Measurements from ENCODE around the gene NFIB.
A peak's percentile ranks its signal among the peaks of the same experiment; 100 is the strongest.

The NFIB gene

GRCh38 chr9:14209399-14210345 lies 104.3 kb downstream of the NFIB start:
- DNase-seq: peak; percentile 86

GRCh38 chr9:14207352-14207995 lies 106.5 kb downstream of the NFIB start:
- DNase-seq: no peak

GRCh38 chr9:14205463-14205862 lies 108.5 kb downstream of the NFIB start:
- DNase-seq: no peak

DNA sequence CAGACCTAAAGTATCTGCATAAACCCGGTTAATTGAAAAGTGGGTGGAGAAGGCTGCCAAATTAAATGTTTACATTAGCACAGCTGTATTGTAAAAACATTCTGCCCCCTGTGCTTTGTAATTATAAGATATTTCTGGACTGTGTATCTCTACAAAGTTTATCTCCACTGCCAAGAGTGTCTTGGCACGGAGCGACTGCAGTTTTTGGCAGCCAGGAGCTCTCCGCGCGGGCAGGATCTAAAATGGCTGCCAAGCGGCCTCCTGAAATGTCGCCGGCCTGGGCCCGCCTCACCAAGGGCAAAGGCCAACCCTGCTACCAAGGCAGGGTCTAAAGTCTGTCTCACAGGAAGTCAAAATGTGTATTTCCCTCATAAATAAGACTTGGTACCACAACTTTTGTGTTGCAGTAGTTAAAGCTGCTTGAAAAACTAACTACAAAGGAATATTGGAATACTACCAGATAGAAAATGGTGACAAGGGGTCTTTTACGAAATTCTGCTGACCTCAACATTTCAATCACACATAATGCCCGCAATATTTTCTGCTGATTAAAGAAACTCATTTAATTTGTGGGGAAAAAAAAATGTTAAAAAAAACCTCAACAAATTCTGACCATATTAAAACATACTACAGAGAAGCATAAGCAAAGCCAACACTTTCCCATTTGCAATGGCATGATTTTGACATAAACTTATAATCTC lies 110.4 kb downstream of the NFIB start:
- peak; percentile 44 for DNase-seq

DNA sequence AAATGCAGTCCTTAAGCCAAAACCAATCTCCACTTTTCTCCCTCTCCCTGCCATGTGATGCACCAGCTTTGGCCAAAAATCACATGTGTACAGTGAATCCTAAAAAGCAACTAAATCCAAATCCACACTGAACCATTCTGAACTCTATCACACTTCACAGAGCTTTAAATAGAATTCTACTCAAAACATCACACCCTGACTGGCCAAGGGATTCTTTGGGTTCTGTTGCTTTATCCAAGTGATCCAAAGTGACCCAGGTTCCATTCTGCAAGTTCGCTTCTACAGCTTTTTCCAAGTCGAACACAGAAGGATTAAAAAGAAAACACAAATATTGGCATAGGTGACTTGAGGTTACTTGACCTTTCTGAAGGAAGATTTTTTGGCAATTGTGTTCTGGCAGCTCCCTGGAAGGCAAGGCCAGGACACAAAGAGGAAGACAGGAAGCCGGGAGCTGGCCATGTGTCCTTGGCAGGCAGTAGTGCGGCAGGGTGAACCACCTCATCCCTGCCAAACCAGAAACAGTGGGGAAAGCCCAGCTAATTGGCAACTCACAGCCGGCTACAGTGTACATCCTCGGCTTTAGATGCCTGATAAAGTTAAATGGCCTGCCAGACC lies 115.0 kb downstream of the NFIB start:
- no peak for DNase-seq

DNA sequence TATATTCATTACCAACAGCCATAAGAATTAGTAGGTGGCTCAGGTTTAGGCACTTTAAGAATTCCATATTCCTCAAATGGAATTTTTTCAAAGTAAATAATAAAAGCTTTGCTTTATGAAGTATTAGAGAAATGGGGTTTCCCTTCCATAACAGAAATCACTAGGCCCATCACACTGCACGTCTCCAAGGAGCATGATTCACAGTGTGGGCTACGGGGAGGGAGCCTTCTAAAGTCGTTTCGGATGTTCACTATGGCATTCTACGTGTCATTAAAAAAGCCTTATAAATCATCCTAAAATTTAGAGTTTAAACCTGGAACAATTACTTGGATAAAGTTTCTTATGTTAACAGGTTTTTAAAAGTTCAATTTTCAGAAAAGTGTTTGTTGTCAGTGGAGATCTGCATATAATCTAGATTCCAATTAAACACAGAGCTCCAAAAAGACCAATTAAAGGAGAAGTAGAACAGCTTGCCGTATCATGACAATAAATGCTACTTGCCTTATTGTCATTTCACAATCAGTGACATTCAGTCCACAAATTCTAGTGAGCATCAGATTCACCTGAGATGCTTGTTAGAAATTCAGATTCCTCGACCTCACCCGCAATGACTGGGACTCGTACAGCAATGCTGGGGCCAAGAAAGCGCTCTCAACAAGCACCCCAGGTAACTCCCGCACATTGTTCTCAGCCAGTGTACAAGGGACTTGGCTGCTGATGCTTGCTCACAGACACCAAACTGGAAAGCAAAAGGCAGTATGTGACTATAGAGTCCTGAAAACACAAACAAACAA lies 115.7 kb downstream of the NFIB start:
- DNase-seq: no peak

- no peak for DNase-seq
Observed at GRCh38 chr9:14197325-14197858, 116.5 kb downstream of the NFIB start.

DNA sequence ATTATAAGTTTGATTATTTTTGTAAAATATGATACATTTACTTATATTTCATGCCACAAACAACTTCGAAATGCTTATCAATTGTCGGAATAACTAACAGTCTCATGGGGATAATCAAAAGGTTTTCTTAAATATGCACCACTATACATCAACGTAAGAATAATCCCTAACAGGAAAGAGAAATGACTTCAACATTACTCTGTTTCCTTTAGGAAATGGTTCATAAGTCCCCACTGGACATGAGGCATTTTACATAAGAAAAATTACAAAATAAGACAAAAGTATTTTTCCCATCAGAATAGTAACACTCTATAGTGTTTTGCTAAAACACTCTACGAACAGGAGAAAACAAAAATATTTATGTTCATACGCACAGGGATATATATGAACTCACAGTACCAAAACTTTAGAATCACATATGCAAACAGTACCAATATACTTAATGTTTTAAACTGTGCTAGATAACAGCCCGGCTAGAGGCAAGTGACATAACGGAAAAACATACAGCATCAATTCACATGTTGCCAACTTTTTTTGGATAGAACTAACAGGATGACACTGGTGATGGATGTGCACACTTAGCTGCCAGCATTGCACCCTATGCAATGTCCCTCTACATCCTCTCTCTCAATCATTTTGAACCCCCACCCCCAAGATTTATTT lies 120.5 kb downstream of the NFIB start:
- no peak for DNase-seq

- DNase-seq: no peak
Observed at GRCh38 chr9:14192556-14192955, 121.4 kb downstream of the NFIB start.

DNA sequence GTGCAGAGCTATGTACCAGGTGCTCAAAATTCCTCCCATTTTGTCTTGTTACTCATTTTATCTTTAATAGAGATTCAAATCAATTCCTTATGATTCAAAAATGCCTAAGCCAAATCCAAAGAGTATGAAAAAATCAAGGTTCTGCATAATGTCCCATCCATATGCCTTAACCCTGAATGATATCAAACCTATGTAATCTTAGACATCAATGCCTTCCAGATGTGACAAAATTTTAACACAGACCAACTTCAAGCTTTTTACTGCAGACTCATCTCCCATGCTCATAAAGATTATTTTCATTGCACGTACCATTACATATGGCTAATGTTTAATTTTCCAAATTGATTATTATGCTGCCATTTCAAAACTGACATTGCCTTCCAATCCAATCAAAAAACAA lies 122.4 kb downstream of the NFIB start:
- no peak for DNase-seq

GRCh38 chr9:14190240-14190639 lies 123.7 kb downstream of the NFIB start:
- DNase-seq: no peak

DNA sequence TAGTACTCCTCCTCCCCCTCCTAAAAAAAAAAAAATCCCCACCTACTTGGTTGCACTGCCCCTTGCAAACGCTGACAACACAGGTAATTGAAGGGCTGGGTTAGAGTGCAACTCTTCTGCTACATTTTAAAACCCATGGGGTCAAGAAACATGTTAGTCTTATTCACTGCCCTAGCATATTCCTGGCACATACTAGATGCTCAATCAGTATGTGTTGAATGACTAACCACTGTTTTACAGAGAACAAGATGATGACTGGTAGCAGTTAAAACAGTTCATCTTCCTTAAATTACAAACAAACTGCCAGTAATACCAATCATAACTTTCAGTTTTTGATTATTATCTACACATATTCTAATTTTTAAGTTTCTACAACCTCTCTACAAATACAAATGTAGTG lies 124.4 kb downstream of the NFIB start:
- no peak for DNase-seq

GRCh38 chr9:14189146-14189545 lies 124.8 kb downstream of the NFIB start:
- no peak for DNase-seq

GRCh38 chr9:14188538-14188937 lies 125.4 kb downstream of the NFIB start:
- no peak for DNase-seq

DNA sequence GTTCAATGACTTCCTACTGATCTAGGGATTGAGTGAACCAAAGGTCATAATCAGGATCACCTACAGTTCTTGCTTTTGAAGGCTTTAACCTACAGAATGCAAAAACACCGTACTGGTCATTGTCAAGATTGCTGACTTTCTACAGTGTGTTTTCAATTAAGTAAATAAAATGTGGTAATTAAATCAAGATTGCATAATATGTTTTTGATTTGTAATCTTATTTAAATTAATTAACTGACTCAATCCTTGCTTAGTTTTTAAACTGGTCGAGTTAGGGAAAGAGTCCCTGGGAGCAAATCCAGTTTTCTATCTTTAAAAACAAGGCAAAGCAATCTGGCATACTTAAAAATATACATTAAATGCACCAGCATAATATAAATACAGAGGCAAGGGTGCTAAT lies 125.9 kb downstream of the NFIB start:
- DNase-seq: no peak

DNA sequence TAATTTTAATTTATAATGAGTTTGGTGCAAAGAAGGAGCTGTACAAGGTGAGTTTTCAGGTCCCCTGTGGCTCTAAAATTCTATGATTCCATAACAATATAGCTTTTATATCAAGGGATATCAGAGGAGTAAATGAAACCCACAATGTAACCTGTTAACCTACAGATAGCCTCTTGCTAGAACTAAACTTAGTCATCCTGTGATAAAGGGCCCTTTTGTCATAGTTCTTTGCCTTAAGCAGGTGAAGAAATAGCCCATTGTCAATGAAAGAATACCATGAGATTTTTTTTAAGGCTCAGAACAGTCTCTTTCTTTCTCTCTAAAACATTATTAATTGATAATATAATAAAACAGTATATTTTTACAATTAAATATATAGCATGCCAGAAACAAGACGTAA lies 127.8 kb downstream of the NFIB start:
- no peak for DNase-seq

DNA sequence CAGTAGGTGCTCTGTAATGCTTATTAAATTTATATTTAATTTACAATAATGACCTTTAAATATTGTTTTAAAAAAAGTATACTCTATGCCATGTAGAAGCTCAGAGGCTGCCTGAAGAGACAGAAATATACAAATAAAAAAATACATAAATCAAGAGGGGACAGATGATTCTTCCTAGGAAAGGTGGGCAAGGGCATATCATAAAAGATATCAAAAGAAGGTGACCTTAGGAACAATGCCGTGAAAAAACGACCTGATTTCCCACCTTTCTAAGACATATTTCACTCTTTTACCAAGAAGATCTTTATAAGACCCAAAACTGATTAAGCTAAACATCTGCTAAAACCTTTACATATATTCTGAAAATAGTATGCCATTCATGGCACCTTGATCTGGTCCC lies 128.9 kb downstream of the NFIB start:
- no peak for DNase-seq

DNA sequence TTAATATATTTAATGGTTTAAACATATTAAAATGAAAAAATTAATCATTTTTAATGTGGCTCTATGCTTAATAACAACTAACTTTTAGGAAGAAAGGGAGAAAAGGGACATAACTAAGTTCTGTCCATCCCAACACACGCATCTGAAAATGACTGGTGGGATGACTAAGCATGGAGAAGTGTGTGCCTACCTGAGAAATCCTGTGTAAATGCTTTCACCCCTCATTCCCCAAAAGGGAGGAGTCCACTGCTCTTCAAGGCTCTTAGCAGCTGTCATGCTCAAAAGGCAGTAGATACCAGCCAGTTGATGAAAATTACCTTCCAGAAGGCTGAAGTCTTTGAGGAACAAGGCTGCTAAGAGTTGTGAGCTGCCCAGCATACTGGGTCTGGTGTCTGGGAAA lies 130.9 kb downstream of the NFIB start:
- DNase-seq: no peak

DNA sequence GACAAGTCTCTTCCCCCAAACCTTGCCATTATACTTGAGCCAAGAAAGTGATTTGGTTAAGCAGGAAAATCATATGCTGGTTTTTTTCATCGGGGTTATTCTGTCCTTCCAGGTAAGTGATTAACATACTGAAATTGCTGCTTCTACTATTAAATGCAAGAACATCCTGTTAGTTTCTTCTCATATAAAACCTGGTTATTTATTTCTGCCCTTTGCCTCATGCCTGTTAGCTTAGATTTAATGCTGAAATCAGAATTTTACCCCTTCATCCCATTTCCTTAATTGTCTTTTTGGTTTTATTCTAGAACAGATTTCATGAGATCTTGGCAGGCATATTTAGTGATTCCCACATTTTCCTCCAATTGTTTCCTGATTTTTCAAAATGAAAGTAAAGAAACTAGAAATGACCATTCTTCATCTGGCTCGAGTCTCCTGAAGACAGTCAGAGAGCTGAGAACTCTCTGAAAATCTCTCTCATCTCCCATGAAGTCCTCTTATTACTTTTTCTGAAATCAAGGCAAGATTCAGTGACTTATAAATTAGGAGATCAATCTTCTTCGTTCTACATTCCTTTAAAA lies 132.9 kb downstream of the NFIB start:
- no peak for DNase-seq

DNA sequence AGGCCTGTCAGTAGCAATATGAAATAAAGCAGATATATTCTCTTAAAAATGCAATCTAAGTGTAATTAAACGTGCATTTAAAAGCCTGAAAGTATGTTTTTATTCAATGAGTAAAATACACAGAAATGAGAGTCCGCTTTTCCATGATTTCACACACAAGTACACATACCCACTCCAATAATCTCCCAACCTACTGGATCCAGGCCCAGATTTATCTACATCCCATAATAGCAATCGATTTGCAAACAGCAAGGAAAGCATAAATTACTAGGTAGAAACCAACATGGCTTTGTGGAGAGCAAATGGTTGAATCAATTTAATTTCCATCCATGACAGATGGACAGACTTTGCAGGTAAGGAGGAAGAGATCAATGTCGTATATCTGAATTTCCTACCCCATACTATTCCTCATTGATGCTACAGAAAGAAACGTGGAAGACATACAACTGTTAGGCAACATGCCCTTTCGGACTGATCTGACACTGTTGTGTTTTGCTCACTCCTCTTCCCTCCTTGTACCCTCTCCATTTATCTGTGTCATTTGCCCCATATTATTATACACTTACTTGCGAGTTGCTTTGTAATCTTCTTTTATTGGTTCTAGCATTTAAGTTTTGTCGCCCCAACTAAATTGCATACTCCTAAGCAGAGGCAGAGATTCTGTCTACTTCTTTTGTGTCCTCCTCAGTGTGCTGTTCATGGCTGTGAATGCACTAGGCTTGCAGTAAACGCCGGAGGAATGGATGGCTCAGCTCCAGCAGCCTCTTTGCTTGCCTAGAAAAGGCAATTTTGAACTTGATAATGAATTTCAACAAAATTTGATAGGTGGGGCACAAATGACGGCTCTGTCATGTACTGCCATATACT lies 133.6 kb downstream of the NFIB start:
- no peak for DNase-seq
